Uterus (tissue), 4 donors: ENCODE results near the gene SENP5. TPM values are rescaled to one million over a fixed set of nuclear protein-coding genes. Genes with fewer than 3 reads are reported as not detected.

ENCODE experiments used
- DNase-seq, 2 donors: peaks; one replicate each; pipeline ENCODE4 v3.0.0-alpha.2; 2019 to 2020
- H3K27ac ChIP-seq, 2 donors: fragments of 200-600 bp; sonication (generic); 1 replicate in 1 of 2; 2 replicates in 1 of 2; pipeline ENCODE4 v1.5.1; 2016 to 2018
- H3K27me3 ChIP-seq, 2 donors: fragments of 200-600 bp; sonication (generic); one replicate each; pipeline ENCODE4 v1.5.1; 2018 to 2019; ENCODE audit warnings: control low read depth in 1 of 2
- H3K36me3 ChIP-seq, 2 donors: fragments of 200-600 bp; sonication (generic); one replicate each; pipeline ENCODE4 v1.5.1; 2019; ENCODE audit warnings: control low read depth in 1 of 2
- H3K4me1 ChIP-seq, 2 donors: fragments of 200-600 bp; sonication (generic); one replicate each; pipeline ENCODE4 v1.5.1; 2018 to 2019; ENCODE audit warnings: control low read depth in 1 of 2
- H3K4me3 ChIP-seq, 2 donors: fragments of 200-600 bp; sonication (generic); 1 replicate in 1 of 2; 2 replicates in 1 of 2; pipeline ENCODE4 v1.5.1; 2018 to 2019; ENCODE audit warnings: mild to moderate bottlenecking in 1 of 2
- H3K9me3 ChIP-seq, 2 donors: fragments of 200-600 bp; sonication (generic); one replicate each; pipeline ENCODE4 v1.5.1; 2019; ENCODE audit warnings: control low read depth in 1 of 2
- CTCF ChIP-seq, 4 experiments: fragments of 200-600 bp in 2 of 4; fragments of 450-650 bp in 2 of 4; sonication (generic) in 2 of 4; IDR thresholded peaks; one replicate each; pipeline ENCODE4 v1.5.1; 2016 to 2019; ENCODE audit warnings: antibody characterized with exemption in 4 of 4, mild to moderate bottlenecking in 2 of 4, moderate library complexity in 1 of 4
- POLR2A ChIP-seq, 2 donors: fragments of 450-650 bp; IDR thresholded peaks; one replicate each; pipeline ENCODE4 v1.6.1; 2016; ENCODE audit warnings: antibody characterized with exemption in 2 of 2, mild to moderate bottlenecking in 1 of 2, moderate library complexity in 1 of 2
- intact Hi-C: fragments of 100-400 bp; cut with DNase I; formaldehyde crosslinking; loops from one replicate; pipeline ENCODE4 v1.15.1; 2023; ENCODE audit warnings: low total_unique reads
- total RNA-seq, 4 donors: library from RNA; depleted of rRNA in 3 of 4; stranded (reverse); fragments of >200 nt in 3 of 4; gene quantifications; one replicate each; pipeline versions ENCODE4 v1.1.0 to v1.2.4, GENCODE V29; 2014 to 2023
- donor health status: DM: yes; HTN: yes; CAD: no.

SENP5 gene
- total RNA-seq, 4 donors from 2014 or later = 31.8 to 130 (median 59.6) TPM

GRCh38 chr3:196947860-196948441, 80.2 kb downstream of the SENP5 start:
- Histone ChIP-seq H3K36me3 (no peaks in the 10 kb centered on the region), H3K4me1 (no peaks in the 10 kb centered on the region), H3K27ac (no peak overlapping the region), H3K4me3 (no peak overlapping the region), H3K27me3 (no peaks in the 10 kb centered on the region), H3K9me3 (no peaks in the 10 kb centered on the region)
- DNase-seq = no peak
- TF ChIP-seq POLR2A (IDR thresholded peaks at IDR 0.05) (no peak), CTCF (IDR thresholded peaks at IDR 0.05) (no peak)
- intact Hi-C loops = no loop called here

GRCh38 chr3:196948442-196949284, 80.9 kb downstream of the SENP5 start:
- H3K27me3 ChIP-seq = no peaks in the 10 kb centered on the region
- H3K4me3 ChIP-seq = no peak overlapping the region
- H3K27ac ChIP-seq = no peak overlapping the region
- no peaks in the 10 kb centered on the region for H3K4me1 ChIP-seq
- no peak for DNase-seq
- intact Hi-C loops = no loop called here
- H3K9me3 ChIP-seq = no peaks in the 10 kb centered on the region
- no peaks in the 10 kb centered on the region for H3K36me3 ChIP-seq
- no peak for TF ChIP-seq CTCF (IDR thresholded peaks at IDR 0.05)
- TF ChIP-seq POLR2A (IDR thresholded peaks at IDR 0.05) = no peak

- H3K9me3 ChIP-seq = no peaks in the 10 kb centered on the region
- intact Hi-C loops = no loop called here
- no peaks in the 10 kb centered on the region for H3K36me3 ChIP-seq
- no peak overlapping the region for H3K27ac ChIP-seq
- no peaks in the 10 kb centered on the region for H3K4me1 ChIP-seq
- no peak for TF ChIP-seq CTCF (IDR thresholded peaks at IDR 0.05)
- TF ChIP-seq POLR2A (IDR thresholded peaks at IDR 0.05) = no peak
- H3K27me3 ChIP-seq = no peaks in the 10 kb centered on the region
- H3K4me3 ChIP-seq = no peak overlapping the region
- DNase-seq = no peak
Measured at GRCh38 chr3:196949285-196949619, 81.5 kb downstream of the SENP5 start.

GRCh38 chr3:196949750-196950149, 82.0 kb downstream of the SENP5 start:
- H3K27ac ChIP-seq = no peak overlapping the region
- intact Hi-C loops = no loop called here
- H3K36me3 ChIP-seq = no peaks in the 10 kb centered on the region
- no peaks in the 10 kb centered on the region for H3K27me3 ChIP-seq
- no peaks in the 10 kb centered on the region for H3K9me3 ChIP-seq
- DNase-seq = no peak
- no peaks in the 10 kb centered on the region for H3K4me1 ChIP-seq
- H3K4me3 ChIP-seq = no peak overlapping the region
- TF ChIP-seq POLR2A (IDR thresholded peaks at IDR 0.05) (no peak), CTCF (IDR thresholded peaks at IDR 0.05) (no peak)

- TF ChIP-seq POLR2A (IDR thresholded peaks at IDR 0.05) (no peak), CTCF (IDR thresholded peaks at IDR 0.05) (no peak)
- no peaks in the 10 kb centered on the region for H3K27me3 ChIP-seq
- no peak overlapping the region for H3K4me3 ChIP-seq
- DNase-seq = no peak
- H3K27ac ChIP-seq = no peak overlapping the region
- no peaks in the 10 kb centered on the region for H3K36me3 ChIP-seq
- no peaks in the 10 kb centered on the region for H3K4me1 ChIP-seq
- intact Hi-C loops = no loop called here
- H3K9me3 ChIP-seq = no peaks in the 10 kb centered on the region
Measured at GRCh38 chr3:196951371-196951770, 83.7 kb downstream of the SENP5 start.
